PC-9 (cell line): ENCODE measurements around the gene ABR. TPM values are rescaled to one million over a fixed set of nuclear protein-coding genes. Genes with fewer than 3 reads are reported as not detected.

ENCODE experiments used
- BruUV-seq: library from RNA; stranded (reverse); fragments of 400-500 nt; replicated peaks from 2 replicates; lab custom pipeline; 2021; lab: Mats Ljungman, UMichigan
- CTCF ChIA-PET: fragments of 300-600 bp; sonication (Branson Sonifier 250); formaldehyde crosslinking; loops from one replicate; lab custom pipeline; 2022; ENCODE audit warnings: antibody characterized with exemption; lab: Charles Lee
- POLR2A ChIA-PET: fragments of 300-600 bp; sonication (Branson Sonifier 250); formaldehyde crosslinking; loops from one replicate; lab custom pipeline; 2022; ENCODE audit warnings: antibody characterized with exemption; ENCODE audit not compliant: unreplicated experiment; lab: Charles Lee
- DNase-seq, 2 experiments: peaks; one replicate each; pipeline versions ENCODE4 v3.0.0 to v3.0.0-alpha.2; 2015 to 2022; ENCODE audit warnings: mixed read lengths in 1 of 2
- H2AFZ ChIP-seq: fragments of 200-600 bp; sonication (generic); 2 replicates; pipeline ENCODE4 v1.8.1; 2017; ENCODE audit warnings: antibody characterized with exemption
- H3F3A ChIP-seq: fragments of 200-600 bp; sonication (generic); 2 replicates; pipeline ENCODE4 v1.8.1; 2017; ENCODE audit warnings: antibody characterized with exemption, mild to moderate bottlenecking, low read depth; ENCODE audit not compliant: insufficient read depth
- H3K27ac ChIP-seq: fragments of 200-600 bp; sonication (generic); 2 replicates; pipeline ENCODE4 v1.6.1; 2016; ENCODE audit warnings: mixed run types
- H3K27me3 ChIP-seq: fragments of 200-600 bp; sonication (generic); 2 replicates; pipeline ENCODE4 v1.6.1; 2016; ENCODE audit warnings: low read depth, mixed run types; ENCODE audit not compliant: insufficient read depth
- H3K36me3 ChIP-seq: fragments of 200-600 bp; sonication (generic); 2 replicates; pipeline ENCODE4 v1.6.1; 2016; ENCODE audit warnings: low read depth, mixed run types
- H3K4me1 ChIP-seq: fragments of 200-600 bp; sonication (generic); replicated peaks from 2 replicates; pipeline ENCODE4 v1.6.1; 2016; ENCODE audit warnings: mixed run types; ENCODE audit not compliant: insufficient read depth
- H3K4me2 ChIP-seq: fragments of 200-600 bp; sonication (generic); 2 replicates; pipeline ENCODE4 v1.6.1; 2017; ENCODE audit warnings: mixed run types
- H3K4me3 ChIP-seq: fragments of 200-600 bp; sonication (generic); 2 replicates; pipeline ENCODE4 v1.6.1; 2016; ENCODE audit warnings: mixed run types
- H3K79me2 ChIP-seq: fragments of 200-600 bp; sonication (generic); 2 replicates; pipeline ENCODE4 v1.6.1; 2017; ENCODE audit warnings: low read depth, mixed run types
- H3K9me2 ChIP-seq: fragments of 200-600 bp; sonication (generic); 2 replicates; pipeline ENCODE4 v1.8.1; 2017; ENCODE audit warnings: mild to moderate bottlenecking; ENCODE audit not compliant: insufficient read depth
- H3K9me3 ChIP-seq: fragments of 200-600 bp; sonication (generic); 2 replicates; pipeline ENCODE4 v1.8.1; 2016; ENCODE audit warnings: low read depth; ENCODE audit not compliant: insufficient read depth
- H4K20me1 ChIP-seq: fragments of 200-600 bp; sonication (generic); 2 replicates; pipeline ENCODE4 v1.8.1; 2017; ENCODE audit not compliant: insufficient read depth
- EZH2 ChIP-seq: fragments of 200-600 bp; sonication (generic); IDR thresholded peaks from 2 replicates; pipeline ENCODE4 v1.8.0; 2017; ENCODE audit warnings: antibody characterized with exemption, low read depth
- intact Hi-C: fragments of 100-400 bp; cut with micrococcal nuclease; formaldehyde crosslinking; loops from one replicate; pipeline ENCODE4 v1.10.0; 2022; ENCODE audit not compliant: unreplicated experiment
- total RNA-seq: library from RNA; stranded (reverse); gene quantifications from 2 replicates; pipeline ENCODE4 v1.2.3, GENCODE V29; 2021
- TF ChIP-seq, protein P1 (sequence below): fragments of 200-600 bp; sonication (generic); conservative IDR thresholded peaks from 2 replicates; pipeline ENCODE4 v1.6.1; 2017; ENCODE audit warnings: mixed run types, antibody characterized with exemption, mild to moderate bottlenecking, moderate library complexity

ABR gene
- total RNA-seq, 1 experiment from 2014 or later = 76.0 TPM

DNA sequence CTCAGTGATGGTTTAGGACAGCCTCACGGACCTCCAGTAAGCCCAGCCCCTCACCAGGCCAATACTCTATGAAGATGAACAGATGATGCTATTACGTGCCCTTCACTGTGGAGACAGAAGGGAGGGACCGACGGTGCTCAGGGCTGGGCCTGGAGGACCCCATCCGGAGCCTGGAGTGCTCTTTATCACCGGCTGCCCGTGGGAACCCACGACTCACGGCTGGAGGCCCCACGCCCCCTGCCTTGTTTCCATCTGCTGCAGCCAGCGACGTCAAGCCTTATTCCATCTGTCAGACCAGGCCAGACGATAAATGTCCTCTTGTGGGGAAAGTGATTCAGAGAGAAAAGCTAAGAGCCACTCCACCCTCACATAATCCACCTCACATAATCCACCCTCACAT, 186.8 kb downstream of the ABR start:
- H3K9me3 ChIP-seq = no peaks in the 10 kb centered on the region
- no peak overlapping the region for H3K27ac ChIP-seq
- H3K79me2 ChIP-seq = peaks cover 10% of the 10 kb centered on the region
- intact Hi-C loops = loop anchor here (10.0 kb wide), 1 partner anchor 608 kb away; no protein-coding TSS in a partner anchor
- BruUV-seq = no TSS peak
- H3K9me2 ChIP-seq = no peaks in the 10 kb centered on the region
- DNase-seq = no peak
- no peaks in the 10 kb centered on the region for H3K27me3 ChIP-seq
- peaks cover 3% of the 10 kb centered on the region for H3K4me1 ChIP-seq
- no peaks in the 10 kb centered on the region for H3K36me3 ChIP-seq
- H3K4me2 ChIP-seq = no peak overlapping the region
- TF ChIP-seq, protein P1, sequence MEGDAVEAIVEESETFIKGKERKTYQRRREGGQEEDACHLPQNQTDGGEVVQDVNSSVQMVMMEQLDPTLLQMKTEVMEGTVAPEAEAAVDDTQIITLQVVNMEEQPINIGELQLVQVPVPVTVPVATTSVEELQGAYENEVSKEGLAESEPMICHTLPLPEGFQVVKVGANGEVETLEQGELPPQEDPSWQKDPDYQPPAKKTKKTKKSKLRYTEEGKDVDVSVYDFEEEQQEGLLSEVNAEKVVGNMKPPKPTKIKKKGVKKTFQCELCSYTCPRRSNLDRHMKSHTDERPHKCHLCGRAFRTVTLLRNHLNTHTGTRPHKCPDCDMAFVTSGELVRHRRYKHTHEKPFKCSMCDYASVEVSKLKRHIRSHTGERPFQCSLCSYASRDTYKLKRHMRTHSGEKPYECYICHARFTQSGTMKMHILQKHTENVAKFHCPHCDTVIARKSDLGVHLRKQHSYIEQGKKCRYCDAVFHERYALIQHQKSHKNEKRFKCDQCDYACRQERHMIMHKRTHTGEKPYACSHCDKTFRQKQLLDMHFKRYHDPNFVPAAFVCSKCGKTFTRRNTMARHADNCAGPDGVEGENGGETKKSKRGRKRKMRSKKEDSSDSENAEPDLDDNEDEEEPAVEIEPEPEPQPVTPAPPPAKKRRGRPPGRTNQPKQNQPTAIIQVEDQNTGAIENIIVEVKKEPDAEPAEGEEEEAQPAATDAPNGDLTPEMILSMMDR = no peak
- TF ChIP-seq EZH2 = no peak
- POLR2A ChIA-PET = no interaction called here
- H3K4me3 ChIP-seq = no peak overlapping the region
- CTCF ChIA-PET = no interaction called here
- peaks cover 3% of the 10 kb centered on the region; the same call in 1 of the 2 replicates for H4K20me1 ChIP-seq
- no peak overlapping the region for H2AFZ ChIP-seq
- H3F3A ChIP-seq = no peaks in the 10 kb centered on the region; the same call in 1 of the 2 replicates

DNA sequence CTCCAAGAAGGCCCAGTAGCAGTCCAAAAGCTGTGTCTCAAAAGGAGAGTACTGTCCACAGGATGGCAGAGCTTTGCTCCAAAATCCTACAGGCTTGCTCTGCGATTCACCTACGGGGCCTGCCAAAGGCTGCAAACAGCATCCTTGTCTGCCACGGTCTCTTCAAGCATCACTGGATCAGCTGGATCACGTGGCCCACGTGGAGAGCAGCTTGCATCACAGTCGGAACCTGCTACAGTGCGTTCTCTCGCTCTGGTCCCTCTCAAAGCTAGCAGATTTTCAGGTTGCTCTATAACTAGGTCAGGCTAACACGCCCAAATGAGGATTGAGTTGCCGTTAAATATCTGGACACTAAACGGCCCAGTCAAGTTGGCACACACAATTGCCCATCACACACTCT, 191.2 kb downstream of the ABR start:
- intact Hi-C loops = no loop called here
- H3K4me1 ChIP-seq = no peaks in the 10 kb centered on the region
- no peaks in the 10 kb centered on the region for H3F3A ChIP-seq
- no peaks in the 10 kb centered on the region for H3K27me3 ChIP-seq
- H3K36me3 ChIP-seq = no peaks in the 10 kb centered on the region
- H4K20me1 ChIP-seq = no peaks in the 10 kb centered on the region
- no peak for TF ChIP-seq EZH2
- BruUV-seq = no TSS peak
- no peak overlapping the region for H3K4me3 ChIP-seq
- no peak overlapping the region for H3K4me2 ChIP-seq
- no peak for DNase-seq
- no peaks in the 10 kb centered on the region for H3K9me3 ChIP-seq
- H3K79me2 ChIP-seq = no peaks in the 10 kb centered on the region
- no peaks in the 10 kb centered on the region for H3K9me2 ChIP-seq
- ChIA-PET POLR2A (no interaction called here), CTCF (no interaction called here)
- no peak overlapping the region for H3K27ac ChIP-seq
- no peak overlapping the region for H2AFZ ChIP-seq

DNA sequence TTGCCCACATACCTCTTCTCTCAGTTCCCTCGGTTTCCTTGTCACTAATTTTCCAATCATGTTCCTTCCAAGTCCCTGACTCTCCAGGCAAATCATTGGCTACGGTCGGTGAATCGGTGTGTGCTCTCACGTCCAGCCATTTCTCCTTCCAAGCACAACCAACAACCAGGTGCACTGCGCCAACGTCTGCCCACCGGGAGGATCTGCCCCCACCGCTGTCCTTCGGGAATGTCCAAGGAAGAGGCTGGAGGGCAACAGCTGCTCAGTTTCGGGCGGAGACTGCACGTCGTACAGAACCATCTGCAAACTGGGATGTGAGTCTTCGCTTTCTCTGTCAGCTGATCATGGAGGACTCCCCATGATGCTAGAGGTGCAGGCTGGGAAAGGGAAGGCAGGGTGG, 191.8 kb downstream of the ABR start:
- no TSS peak for BruUV-seq
- Histone ChIP-seq H3K79me2 (no peaks in the 10 kb centered on the region), H3K4me2 (no peak overlapping the region), H3K27ac (no peak overlapping the region), H4K20me1 (no peaks in the 10 kb centered on the region), H3F3A (no peaks in the 10 kb centered on the region), H3K4me1 (no peaks in the 10 kb centered on the region), H3K9me3 (no peaks in the 10 kb centered on the region), H3K36me3 (no peaks in the 10 kb centered on the region), H3K9me2 (no peaks in the 10 kb centered on the region), H2AFZ (no peak overlapping the region), H3K27me3 (no peaks in the 10 kb centered on the region), H3K4me3 (no peak overlapping the region)
- no peak for DNase-seq
- ChIA-PET CTCF (no interaction called here), POLR2A (no interaction called here)
- no peak for TF ChIP-seq EZH2
- TF ChIP-seq, protein P1 = no peak
- intact Hi-C loops = no loop called here
